GM21423 (cell line): ENCODE data around the gene GEMIN8.

Experiments used
- ATAC-seq: cut with Tn5 transposase; IDR thresholded peaks from one replicate; pipeline ENCODE4 v1.9.1; 2021; ENCODE audit warnings: mild to moderate bottlenecking, moderate library complexity; ENCODE audit not compliant: unreplicated experiment

Gene GEMIN8

GRCh38 chrX:14015941-14016340 is 13.8 kb downstream of the GEMIN8 start:
- no peak for ATAC-seq

DNA sequence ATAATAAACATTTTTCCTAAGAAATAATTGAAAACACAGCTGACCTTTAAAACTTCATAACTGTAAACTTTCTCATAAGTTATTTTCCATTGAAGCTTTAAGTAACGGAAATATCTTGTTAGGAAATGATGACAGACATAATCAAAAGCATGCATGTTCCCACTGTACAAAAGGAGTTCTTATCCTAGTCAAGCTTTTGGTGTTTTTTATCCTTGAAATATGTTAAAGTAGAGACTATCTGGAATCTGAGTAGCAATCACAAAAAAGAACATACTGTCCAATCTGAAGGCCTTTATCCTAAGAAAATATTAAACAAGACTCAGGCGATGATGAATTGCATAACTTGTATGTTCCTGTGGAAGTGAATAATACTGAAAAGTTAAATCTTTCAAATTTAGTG is 14.4 kb downstream of the GEMIN8 start:
- ATAC-seq = no peak

DNA sequence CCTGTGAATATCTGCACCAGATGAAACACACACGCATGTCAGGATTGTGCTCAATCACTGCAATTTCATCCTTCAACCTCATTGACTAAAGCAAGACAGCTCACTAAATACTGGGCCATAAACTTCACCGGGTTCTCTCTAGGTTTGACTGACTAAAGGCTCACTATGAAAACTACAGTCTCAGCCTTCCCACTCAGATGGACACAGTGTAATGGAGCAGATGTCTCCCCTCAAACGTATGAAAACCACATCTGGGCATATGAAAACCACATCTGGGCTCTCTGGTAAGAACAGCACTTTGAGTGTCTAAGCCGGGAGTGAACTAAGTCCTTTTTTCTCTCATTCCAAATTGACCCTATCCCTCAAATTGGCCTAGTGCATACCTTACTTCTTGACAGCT is 15.2 kb downstream of the GEMIN8 start:
- no peak for ATAC-seq

DNA sequence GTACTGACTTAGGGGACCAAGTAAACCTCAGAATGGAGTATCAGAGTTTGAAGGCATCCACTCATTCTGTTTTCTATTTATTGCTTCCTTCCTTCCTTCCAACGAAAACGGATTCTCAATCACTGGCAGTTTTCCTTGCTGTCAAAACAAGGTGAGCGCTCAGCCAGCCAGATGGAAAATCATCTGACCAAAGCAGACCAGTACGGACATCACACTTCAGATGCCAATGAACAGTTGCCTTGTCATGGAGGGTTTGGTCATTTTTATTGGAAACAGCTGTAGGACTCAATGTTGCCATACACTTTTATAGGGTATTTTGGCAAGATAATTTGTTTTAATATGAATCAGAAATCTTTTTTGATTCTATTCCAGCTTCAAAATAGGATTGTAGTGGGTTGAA is 16.6 kb downstream of the GEMIN8 start:
- ATAC-seq = no peak

GRCh38 chrX:14010566-14010965 is 19.1 kb downstream of the GEMIN8 start:
- no peak for ATAC-seq

- no peak for ATAC-seq
Measured at GRCh38 chrX:14006540-14006939, 23.2 kb downstream of the GEMIN8 start.

DNA sequence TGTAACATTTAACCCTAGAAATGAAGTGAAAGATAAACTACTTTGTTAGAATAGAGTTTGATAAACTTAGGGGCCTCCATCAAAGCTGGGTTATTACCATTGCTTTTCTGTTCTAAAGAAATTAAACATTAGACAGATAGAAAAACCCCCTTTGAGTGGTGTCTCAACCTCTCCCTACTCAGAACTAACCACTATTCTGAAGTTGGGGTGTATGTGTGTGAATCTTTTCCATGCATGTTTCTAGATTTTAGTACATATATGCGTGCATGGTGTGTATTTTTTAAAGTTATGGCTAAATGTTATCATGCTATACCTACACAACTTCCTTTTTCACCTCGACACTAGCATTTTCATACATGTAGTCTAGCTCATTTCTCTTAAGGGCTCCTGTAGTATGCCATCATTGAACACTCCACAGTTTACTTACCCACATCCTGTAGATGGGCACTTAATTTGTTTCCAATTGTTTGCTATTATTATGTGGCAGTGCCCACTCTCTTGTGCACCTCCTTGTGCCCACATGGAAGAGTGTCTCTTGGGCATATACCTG is 25.7 kb downstream of the GEMIN8 start:
- ATAC-seq = no peak

DNA sequence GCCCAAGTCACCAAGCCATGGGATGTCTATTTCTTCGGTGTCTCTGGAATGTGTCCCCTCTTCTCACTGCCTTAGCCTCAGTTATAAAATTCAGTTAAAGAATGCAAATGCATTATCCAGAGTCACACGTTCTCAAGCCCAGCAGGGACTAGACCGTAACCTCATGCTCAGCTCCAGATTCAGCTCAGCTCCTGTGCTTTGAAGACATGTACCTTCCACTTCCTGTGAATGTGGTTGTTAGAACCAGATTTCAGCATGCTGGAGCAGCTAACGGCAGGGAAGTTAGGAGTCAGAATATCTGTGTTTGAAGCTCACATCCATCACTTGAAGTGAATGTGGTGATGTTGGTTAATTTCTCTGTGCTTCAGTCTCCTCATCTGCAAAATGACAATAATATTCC is 26.7 kb downstream of the GEMIN8 start:
- no peak for ATAC-seq

GRCh38 chrX:13996650-13997049 is 33.0 kb downstream of the GEMIN8 start:
- ATAC-seq = no peak

DNA sequence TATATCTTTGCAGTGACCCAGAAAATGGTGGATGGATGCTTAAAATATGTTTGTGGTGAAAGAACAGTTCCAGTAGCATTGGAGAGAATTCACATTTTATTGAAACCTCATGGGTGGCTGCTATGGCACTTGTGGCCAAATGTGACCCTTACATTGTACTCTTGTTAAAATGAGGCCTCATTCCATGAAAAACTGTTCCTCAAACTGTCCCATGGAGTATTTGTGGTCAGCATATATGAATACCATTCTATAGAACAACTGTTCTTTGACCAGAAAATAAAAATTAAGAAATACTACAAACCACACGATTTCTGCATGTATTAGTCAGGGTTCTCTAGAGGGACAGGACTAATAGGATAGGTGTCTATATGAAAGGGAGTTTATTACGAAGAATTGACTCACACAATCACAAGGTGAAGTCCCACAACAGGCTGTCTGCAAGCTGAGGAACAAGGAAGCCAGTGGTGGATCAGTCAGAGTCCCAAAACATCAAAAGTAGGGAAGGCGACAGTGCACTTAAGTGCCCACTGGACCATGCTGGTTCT is 35.1 kb downstream of the GEMIN8 start:
- ATAC-seq = no peak

DNA sequence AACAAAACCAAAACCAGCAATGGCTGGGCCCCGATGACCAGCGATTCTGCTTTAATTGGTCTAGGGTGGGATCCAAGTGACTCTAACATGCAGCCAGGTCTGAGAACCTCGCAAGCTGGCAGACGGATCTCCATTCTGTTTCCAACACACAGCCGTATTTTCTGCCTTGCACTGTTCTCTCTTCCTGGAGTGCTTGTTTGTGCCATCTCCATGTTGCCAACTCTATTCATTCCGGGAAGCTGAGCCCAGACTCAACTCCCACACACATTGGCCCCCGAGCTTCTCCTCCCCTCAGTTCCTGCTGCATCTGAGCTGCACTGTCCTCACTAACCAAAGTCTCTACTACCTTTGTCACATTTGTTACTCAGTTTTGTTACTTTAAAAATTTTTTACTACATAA is 35.6 kb downstream of the GEMIN8 start:
- no peak for ATAC-seq

DNA sequence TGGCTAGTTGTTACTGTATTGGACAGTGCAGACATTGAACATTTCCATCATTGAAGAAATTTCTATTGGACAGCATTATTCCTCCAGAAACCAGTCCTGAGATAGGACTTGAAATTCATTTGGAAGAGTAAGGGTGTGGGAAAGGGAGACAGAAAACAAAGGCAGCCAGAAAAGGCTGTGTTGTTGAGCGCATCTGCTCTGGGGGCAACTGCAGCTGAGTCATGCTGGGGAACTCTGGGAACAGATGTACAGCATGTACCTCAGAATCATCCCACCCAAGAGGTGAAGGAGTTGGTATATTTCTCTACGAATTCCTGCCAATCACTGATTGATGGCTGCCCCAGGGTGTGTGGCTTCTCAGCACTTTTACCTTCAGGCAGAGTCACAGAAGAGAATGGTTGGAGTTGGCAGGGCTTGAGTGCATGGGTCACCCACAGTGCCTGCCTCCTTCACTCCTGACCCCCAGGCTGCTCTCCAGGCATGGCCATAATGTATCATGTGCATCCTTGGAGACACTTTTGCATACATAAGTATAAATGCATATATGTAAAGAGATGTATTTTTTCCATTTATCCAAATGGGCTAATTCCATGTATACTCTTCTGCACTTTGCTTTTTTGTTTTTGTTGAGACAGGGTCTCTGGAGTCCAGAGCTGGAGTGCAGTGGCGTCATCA is 39.4 kb downstream of the GEMIN8 start:
- no peak for ATAC-seq

DNA sequence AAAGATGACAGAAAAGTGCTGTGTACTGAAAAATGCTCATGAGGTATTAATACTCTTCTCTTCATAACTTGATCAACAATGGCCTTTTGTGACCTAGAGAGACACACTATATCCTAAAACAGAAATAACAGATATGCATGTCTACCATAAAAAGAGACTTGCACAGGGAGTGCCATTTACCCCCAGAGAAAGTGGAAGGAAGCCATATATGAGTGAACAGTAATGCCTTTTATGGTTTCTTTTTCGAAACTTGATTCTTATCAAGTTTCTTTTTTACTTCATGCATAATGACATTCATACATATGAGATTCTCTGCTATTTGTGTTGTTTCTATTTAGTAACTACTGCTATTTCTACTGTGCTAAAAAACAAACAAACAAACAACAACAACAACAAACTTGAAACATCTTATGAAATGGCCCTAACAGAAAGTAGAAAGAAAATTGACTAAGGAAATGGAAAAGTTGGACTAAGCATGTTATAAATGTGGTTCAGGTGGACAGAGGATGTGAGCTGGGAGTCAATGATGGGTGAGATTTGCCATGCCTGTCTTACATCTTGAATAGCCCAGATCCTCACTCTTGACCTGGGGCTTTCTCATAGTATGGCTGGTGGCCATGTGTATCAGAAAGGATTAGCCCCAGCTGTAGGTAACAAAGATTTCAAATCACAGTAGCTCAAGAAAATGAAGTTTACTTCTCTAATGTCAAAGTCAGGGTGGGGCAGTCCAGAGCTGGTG is 43.8 kb downstream of the GEMIN8 start:
- no peak for ATAC-seq

- no peak for ATAC-seq
Measured at GRCh38 chrX:13983734-13984133, 46.0 kb downstream of the GEMIN8 start.

GRCh38 chrX:13968198-13968597 is 61.5 kb downstream of the GEMIN8 start:
- no peak for ATAC-seq

- no peak for ATAC-seq
Measured at GRCh38 chrX:13967636-13968035, 62.1 kb downstream of the GEMIN8 start.

DNA sequence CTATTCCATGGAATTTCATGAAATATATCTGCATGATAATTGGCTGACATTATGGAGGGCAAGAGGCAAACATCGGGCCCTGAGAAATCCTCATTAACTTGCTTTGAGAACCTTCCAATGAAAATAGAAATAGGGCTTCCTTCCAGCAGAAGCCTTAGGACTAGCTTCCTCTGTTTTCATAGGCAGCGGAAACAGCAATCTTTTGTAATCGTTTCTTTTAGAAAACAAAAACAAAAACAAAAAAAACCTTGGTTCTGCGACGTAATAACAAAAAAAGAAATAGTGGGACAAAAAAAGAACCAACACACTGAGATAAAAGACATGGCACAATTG is 62.9 kb downstream of the GEMIN8 start:
- ATAC-seq = no peak

GRCh38 chrX:13966071-13966792 is 63.5 kb downstream of the GEMIN8 start:
- ATAC-seq = no peak

DNA sequence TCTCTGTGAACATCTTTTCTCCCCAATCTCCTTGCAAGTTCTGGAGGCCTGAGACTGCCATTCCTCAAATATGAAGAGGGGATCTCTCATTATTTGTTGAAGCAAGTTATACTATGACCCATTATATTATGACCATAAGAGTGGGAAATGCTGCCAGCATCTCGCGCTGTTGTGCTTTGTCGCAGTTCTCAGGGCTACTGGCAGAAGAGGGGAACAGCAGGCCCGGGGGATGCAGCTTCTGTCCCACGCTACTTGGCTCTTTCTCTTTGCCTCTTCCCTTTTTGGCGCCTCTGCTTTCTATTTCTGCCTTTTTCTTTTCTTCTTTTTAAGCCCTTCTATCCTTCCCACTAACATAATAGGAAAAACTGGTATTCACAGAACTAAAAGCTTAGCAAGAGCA is 64.2 kb downstream of the GEMIN8 start:
- no peak for ATAC-seq

DNA sequence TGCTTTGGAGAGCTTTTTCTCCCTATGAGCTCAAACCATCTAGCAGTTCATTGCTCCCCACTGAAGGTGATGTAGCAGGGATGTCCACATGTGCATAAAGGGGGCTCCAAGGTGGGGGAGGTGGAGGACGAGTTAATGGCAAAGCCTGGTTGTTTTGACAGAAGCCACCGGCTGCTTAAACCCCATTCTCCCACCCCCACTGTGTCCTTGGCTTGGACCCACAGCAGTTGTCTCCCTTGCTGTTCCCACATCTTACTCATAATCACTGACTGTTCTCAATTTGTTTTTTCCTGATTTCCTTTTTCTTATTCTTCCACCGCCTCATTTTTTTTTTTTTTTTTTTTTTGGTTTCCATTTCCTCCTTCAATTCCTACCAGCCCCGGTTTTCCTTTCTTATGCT is 72.7 kb downstream of the GEMIN8 start:
- ATAC-seq = no peak
